ENCODE measurements around the gene VTCN1.

GRCh38 chr1:117137281-117137855, 73.4 kb downstream of the VTCN1 start:
- TF ChIP-seq CTCF (conservative IDR thresholded peaks at IDR 0.05; ENCODE audit: low read length) (no peak), EZH2phosphoT487 (IDR thresholded peaks at IDR 0.05; ENCODE audit: borderline replicate concordance, low read depth, low read length) (no peak)
